Heart left ventricle (tissue), 13 donors: ENCODE measurements around the gene TMEM132D.

ENCODE experiments used
- CTCF ChIP-seq, 12 donors: fragments of 200-600 bp; sonication (generic) in 4 of 12; IDR thresholded peaks; one replicate each; pipeline versions ENCODE4 v1.5.0 to v1.8.0; 2018 to 2022; ENCODE audit warnings: antibody characterized with exemption in 12 of 12, mild to moderate bottlenecking in 5 of 12
- POLR2A ChIP-seq, 2 donors: fragments of 450-650 bp; IDR thresholded peaks; one replicate each; pipeline ENCODE4 v1.6.1; 2017; ENCODE audit warnings: antibody characterized with exemption in 2 of 2, mild to moderate bottlenecking in 2 of 2, moderate library complexity in 2 of 2
- donor health status: ischemic (EF 13 %, LVEDD 7.1; RV severe dilation, severe dysfunction).
- donor health status: DM: no; HTN: yes; CAD: no.
- donor health status: DM: no; HTN: no; CAD: no.
- donor health status: ischemic (EF 25% LVEDD 6.9; RV normal size, moderate dysfunction).
- donor health status: ischemic (EF 25% LVEDD 5.7; RV mildly dilated, moderate dysfunction).
- donor health status: ischemic (EF 35%, LVEDD 5.7; RV mildly dilated, moderate dysfunction).
- donor health status: nonischemic (EF 11% LVEDD 7.7; RV severe dilation, severe dysfunction).
- donor health status: DM: yes; HTN: yes; CAD: no.
- donor health status: PGD.
- donor health status: ischemic (EF 29% LVEDD 5.4; RV normal size, mild dysfunction).
- donor health status: nonischemic (EF 23%, LVEDD 6.1; RV moderate dilation, normal function).

GRCh38 chr12:129276361-129277060 is 627.3 kb downstream of the TMEM132D start:
- TF ChIP-seq CTCF (IDR thresholded peaks at IDR 0.05) (no peak), POLR2A (IDR thresholded peaks at IDR 0.05) (no peak)
